Measurements from ENCODE around the gene PAX8.
"Not testable (repeated sequence)": the region's sequence is repeated elsewhere in the genome, so short reads cannot be mapped to it uniquely, and the experiment has no call there.

Gene PAX8

GRCh38 chr2:113278742-113279139 is at the start of gene PAX8:
PAX8 (minus strand) TSS chr2:113278921; CDS start chr2:113278394, 527 bp downstream.
- DNase-seq = no peak

- DNase-seq = no peak
Measured at GRCh38 chr2:113328043-113328442, 49.3 kb upstream of the PAX8 start.

GRCh38 chr2:113325161-113325731 is 46.5 kb upstream of the PAX8 start:
- not testable (repeated sequence) for DNase-seq

GRCh38 chr2:113324684-113325160 is 46.0 kb upstream of the PAX8 start:
- DNase-seq = peak; percentile 78

DNA sequence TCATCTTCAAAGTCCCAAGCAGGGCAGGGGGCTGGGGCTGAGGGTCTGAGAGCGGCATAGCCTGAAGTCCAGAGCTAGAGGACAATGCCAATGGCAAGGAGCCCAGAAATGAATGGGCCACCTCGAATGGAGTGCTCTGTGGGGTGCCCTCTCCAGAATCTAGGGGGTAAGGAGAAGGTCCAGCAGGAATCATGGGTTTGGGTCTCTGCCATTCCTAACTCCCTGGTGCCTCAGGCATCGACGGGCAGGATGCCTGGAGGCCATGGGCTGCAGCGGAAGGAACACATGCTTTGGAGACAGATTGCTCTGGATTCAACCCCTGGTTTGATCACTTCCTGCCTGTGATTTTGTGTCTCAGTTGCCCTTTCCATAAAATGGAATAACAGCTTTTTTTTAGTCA is 44.4 kb upstream of the PAX8 start:
- not testable (repeated sequence) for DNase-seq

- DNase-seq = not testable (repeated sequence)
Measured at GRCh38 chr2:113320106-113320505, 41.4 kb upstream of the PAX8 start.

DNA sequence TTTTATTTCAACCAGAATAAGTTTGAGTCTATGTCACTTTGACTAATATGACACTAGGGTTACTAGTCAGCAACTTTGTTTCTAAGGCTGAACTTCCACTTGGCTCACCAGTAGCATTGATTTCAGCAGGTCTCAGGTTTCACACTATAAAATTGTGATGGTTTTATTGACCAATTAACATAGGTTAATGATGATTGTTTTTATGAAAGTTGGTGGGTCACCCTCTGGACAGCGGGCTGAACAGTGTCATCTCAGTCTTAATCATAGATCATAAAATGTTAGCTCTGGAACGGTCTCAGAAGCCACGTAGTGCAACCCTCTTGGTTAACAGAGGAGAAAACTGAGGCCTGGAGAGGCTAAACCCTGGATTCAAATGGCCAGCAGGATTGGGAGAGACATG is 40.2 kb upstream of the PAX8 start:
- not testable (repeated sequence) for DNase-seq

- no peak for DNase-seq
Measured at GRCh38 chr2:113316085-113316484, 37.4 kb upstream of the PAX8 start.

DNA sequence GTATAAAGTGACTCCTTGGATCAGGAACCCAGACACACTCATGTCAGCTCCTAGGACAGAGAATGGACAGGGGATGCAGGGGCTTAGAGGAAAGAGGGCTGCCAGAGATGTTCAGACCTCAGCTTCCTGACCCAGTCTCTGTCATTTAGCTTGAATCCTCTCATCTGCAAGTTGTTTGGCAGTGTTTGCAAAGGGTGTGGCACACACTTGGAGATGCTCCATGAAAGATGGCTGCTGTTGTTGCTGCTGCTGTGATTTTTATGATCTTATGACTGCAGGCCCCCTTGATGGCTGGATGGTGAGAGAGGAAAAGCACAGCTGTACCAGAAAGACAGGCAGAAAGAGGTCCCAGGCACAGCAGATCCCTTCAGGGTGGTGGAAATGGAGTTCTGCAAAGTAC is 35.9 kb upstream of the PAX8 start:
- DNase-seq = not testable (repeated sequence)

- DNase-seq = not testable (repeated sequence)
Measured at GRCh38 chr2:113314176-113314575, 35.5 kb upstream of the PAX8 start.

GRCh38 chr2:113311781-113312180 is 33.1 kb upstream of the PAX8 start:
- not testable (repeated sequence) for DNase-seq

DNA sequence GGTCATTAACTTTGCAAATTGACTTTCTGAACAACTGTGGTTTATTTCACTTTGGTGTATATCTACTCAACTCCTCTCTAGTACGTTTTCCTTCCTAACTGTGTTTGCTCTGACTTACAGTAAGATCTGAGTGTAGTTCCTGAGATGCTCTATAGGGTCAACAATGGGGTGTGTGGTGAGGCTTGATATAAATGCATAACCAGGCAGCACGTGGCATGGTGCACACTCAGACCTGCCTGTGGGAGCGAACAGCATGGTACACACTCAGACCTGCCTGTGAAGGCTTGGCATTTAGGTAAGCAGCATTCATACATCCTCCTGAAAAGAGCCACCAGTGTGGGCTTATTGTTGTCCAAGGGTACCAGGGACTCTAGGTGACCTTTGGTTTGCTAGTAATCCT is 32.5 kb upstream of the PAX8 start:
- DNase-seq = not testable (repeated sequence)

GRCh38 chr2:113309655-113310387 is 31.1 kb upstream of the PAX8 start:
- DNase-seq = no peak

DNA sequence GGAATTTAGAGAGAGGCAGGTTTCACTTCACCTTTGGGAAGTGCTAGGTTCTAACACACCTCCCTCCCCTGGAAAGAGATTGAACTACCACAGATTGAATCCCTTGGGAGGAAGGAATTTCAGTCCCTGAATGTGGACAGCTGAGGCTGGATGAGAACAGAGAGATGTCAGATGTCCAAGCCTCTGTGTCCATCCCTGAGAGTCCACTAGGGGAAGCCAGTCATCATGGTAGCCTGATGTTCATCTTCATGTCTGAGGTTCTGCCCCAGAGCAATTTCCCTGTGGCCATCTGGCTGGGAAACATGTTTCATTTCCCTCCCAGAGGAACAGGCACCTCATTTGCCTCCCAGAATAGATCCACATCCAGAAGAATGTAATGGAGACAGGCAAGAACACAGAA is 30.1 kb upstream of the PAX8 start:
- not testable (repeated sequence) for DNase-seq

DNA sequence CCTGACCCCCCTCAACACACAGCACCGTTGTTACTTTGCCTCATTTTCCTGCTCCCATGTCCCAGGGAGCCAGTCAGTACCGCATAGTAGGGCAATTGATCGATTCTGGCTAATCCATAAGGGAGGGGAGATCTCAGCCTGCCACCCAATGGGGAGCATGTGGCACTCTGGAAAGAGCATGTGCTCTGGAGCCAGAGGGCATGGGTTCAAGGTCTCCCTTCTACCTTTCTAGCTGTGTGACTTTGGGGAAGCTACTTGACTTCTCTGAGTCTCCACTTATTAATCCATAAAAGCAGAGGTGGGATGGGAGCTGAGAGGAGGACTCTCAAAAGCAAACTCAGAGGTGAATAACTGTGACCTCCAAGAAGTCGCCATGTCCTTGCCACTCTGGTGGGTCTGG is 27.5 kb upstream of the PAX8 start:
- not testable (repeated sequence) for DNase-seq

DNA sequence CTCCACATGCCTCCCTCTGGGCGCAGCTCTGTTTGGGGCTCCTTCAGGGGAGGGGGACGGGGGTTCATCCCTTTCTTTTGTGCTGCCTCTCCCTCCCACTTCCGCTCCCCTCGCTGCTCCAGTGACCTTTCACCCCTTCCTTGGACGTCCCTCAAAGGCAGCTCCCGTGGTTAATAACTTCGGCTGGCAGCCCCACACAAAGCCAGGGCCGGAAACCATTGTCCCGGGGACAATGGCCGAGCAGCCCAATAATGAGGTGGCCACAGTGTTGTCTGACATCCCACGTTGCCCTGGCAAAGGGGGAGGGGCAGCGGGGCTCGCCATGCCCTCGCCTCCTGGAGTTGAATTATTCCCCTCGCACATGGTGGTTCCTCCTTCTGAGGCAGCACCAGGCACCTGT is 27.0 kb upstream of the PAX8 start:
- DNase-seq = not testable (repeated sequence)

DNA sequence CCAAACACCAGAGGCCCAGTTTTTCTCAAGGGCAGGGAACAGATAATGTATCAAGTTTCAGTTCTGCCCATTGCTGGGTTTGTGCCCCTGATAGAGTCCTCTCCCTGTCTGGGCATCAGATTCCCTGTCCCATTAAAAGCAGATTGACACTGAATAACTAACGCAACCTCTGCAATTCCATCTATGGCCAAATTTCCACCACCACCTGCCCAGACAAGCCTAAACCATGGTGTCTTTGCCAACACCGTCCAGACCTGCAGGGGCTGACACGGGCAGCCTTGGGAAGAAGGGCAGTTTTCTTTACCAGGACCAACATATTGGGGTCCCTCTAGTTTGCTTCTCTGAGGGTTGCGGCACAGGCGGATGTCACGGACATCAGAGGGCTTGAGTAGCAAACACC is 26.4 kb upstream of the PAX8 start:
- no peak for DNase-seq

GRCh38 chr2:113304702-113305101 is 26.0 kb upstream of the PAX8 start:
- no peak for DNase-seq

DNA sequence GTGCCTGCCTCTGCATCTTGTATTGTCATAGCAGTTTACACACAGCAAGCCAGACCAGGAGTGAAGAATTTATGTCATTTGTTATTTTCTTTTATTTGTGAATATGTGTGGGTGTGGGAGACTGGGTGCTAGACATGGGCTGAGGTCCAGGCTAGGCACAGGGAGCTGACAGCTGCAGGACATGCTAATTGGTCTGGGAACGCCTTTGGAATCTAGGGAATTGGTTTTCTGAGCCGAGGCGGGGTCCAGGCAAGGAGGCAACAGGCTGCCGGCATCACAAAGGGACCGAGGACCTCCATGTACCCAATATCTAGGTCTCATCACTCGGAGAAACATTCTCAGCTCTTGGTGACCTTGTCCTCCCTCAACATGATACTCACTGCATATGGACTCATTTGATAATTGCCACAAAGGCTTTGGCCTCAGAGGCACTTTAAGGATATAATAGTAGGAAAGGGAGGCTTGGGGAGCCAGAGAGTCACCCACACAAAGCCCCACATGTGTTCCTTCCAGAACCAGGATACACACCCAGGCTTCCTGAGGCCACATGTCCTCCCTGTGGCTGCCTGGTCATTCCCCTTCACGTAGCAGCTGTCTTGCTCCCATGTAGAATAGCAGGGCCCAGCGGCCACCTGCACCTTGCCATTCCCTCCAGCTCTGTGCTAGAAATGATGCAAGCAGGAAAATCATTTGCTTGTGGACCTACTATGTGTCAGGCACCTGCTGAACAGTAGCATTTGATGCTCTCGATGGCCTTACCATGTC is 23.7 kb upstream of the PAX8 start:
- DNase-seq = not testable (repeated sequence)

GRCh38 chr2:113300281-113300680 is 21.6 kb upstream of the PAX8 start:
- no peak for DNase-seq

GRCh38 chr2:113298176-113298575 is 19.5 kb upstream of the PAX8 start:
- no peak for DNase-seq

GRCh38 chr2:113297590-113297989 is 18.9 kb upstream of the PAX8 start:
- not testable (repeated sequence) for DNase-seq

DNA sequence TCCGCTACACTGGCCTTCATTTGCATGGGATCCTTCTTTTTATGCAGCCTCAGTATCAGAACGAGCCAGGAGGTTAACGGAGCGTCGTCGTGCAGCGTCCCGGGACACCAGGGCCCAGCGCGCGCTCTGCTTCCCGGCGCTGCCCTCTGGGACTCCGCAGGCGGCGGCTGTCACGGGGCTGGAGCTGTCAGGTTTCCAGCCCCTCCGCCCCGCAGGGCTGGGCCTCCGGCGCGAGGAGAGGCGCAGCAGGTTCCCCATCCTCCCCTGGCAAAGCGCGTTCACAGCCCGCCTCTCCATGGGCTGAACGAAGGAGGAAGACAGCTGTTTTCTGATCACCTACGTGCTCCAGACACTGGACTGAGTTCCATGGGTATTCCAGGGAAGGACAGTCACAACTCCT is 12.5 kb upstream of the PAX8 start:
- no peak for DNase-seq

- DNase-seq = not testable (repeated sequence)
Measured at GRCh38 chr2:113288674-113289149, 10.0 kb upstream of the PAX8 start.

All from NCI-H1436 (cell line).